ENCODE data around the gene MYO10. TPM values are rescaled to one million over a fixed set of nuclear protein-coding genes. Genes with fewer than 3 reads are reported as not detected.

Gene MYO10
- total RNA-seq, 1 experiment from 2014 or later = 71.9 TPM

DNA sequence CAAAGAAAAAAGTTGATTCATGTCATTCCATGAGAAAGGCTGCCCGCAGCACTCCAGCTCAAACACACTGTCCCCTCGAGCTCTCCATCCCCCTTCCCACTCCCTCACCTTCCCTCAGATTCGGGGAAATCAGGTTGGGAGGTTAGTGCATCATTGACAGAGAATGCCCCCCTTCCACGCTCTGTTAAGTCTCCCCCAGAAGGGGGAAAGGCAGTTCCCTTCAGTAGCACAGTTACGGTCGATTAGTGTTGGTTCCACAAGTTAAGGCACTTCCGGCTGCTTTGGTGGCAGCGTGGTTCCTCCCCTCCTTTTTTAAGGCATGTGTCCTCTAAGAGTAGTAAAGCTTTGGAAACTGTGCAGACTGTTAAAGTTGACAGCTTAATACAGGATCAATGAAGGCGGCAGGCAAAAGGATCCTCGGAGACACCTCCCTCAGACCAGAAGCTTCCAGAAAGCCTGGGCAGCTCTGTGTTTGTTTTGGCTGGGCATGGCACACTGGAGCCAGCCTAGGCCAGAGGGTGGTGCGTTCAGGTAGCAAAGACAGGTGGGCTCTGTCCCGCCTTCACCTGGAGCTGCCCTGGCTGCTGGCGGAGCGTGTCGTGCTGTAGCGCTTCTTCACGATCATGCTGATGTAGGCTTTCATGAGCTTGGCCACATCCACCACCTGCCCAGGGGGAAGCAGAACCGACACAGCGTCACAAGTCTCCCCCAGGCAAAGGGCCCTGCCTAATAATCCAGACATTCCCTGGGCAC is 269.8 kb downstream of the MYO10 start:
- ChIA-PET POLR2A (no interaction called here), CTCF (interaction anchor here (1.0 kb wide), 1 partner anchor 87 kb away, joined by 3 read pairs; no protein-coding TSS in a partner anchor)
- peaks cover 8% of the 10 kb centered on the region; the same call in 1 of the 2 replicates for H3K36me3 ChIP-seq (ENCODE audit: control insufficient read depth, insufficient read depth, low read length)
- no peak overlapping the region for H3K4me3 ChIP-seq (ENCODE audit: low read depth in 2 of 2, low read length in 2 of 2)
- H3K27me3 ChIP-seq (ENCODE audit: control insufficient read depth, insufficient read depth, low read length) = no peaks in the 10 kb centered on the region
- H3K27ac ChIP-seq (ENCODE audit: low read length) = no peak overlapping the region
- BruUV-seq (replicated peaks) = no TSS peak
- in situ Hi-C loops (cut with HindIII; ENCODE audit: low pct_unique_long_range_greater_than_20kb, low sequenced_read_pairs) (no loop called here), intact Hi-C loops (cut with micrococcal nuclease; ENCODE audit: unreplicated experiment) (no loop called here)
- no peaks in the 10 kb centered on the region for H3K9me3 ChIP-seq (ENCODE audit: control insufficient read depth, insufficient read depth, low read depth, low read length)
- no peak for DNase-seq (ENCODE audit: low read depth, low spot score)
- peak; percentile 31 for ATAC-seq
- no peaks in the 10 kb centered on the region for H3K4me1 ChIP-seq (ENCODE audit: control insufficient read depth, insufficient read depth, low read length)
- TF ChIP-seq, protein P1, sequence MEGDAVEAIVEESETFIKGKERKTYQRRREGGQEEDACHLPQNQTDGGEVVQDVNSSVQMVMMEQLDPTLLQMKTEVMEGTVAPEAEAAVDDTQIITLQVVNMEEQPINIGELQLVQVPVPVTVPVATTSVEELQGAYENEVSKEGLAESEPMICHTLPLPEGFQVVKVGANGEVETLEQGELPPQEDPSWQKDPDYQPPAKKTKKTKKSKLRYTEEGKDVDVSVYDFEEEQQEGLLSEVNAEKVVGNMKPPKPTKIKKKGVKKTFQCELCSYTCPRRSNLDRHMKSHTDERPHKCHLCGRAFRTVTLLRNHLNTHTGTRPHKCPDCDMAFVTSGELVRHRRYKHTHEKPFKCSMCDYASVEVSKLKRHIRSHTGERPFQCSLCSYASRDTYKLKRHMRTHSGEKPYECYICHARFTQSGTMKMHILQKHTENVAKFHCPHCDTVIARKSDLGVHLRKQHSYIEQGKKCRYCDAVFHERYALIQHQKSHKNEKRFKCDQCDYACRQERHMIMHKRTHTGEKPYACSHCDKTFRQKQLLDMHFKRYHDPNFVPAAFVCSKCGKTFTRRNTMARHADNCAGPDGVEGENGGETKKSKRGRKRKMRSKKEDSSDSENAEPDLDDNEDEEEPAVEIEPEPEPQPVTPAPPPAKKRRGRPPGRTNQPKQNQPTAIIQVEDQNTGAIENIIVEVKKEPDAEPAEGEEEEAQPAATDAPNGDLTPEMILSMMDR (IDR thresholded peaks at IDR 0.05) = no peak
- TF ChIP-seq SIN3A (IDR thresholded peaks at IDR 0.05; ENCODE audit: borderline replicate concordance, insufficient read depth, low read depth, low read length) (no peak), POLR2AphosphoS5 (IDR thresholded peaks at IDR 0.05; ENCODE audit: low read depth, low read length) (no peak), TCF7L2 (IDR thresholded peaks at IDR 0.05; ENCODE audit: low read depth, low read length) (no peak)
- TF ChIP-seq, protein P2, sequence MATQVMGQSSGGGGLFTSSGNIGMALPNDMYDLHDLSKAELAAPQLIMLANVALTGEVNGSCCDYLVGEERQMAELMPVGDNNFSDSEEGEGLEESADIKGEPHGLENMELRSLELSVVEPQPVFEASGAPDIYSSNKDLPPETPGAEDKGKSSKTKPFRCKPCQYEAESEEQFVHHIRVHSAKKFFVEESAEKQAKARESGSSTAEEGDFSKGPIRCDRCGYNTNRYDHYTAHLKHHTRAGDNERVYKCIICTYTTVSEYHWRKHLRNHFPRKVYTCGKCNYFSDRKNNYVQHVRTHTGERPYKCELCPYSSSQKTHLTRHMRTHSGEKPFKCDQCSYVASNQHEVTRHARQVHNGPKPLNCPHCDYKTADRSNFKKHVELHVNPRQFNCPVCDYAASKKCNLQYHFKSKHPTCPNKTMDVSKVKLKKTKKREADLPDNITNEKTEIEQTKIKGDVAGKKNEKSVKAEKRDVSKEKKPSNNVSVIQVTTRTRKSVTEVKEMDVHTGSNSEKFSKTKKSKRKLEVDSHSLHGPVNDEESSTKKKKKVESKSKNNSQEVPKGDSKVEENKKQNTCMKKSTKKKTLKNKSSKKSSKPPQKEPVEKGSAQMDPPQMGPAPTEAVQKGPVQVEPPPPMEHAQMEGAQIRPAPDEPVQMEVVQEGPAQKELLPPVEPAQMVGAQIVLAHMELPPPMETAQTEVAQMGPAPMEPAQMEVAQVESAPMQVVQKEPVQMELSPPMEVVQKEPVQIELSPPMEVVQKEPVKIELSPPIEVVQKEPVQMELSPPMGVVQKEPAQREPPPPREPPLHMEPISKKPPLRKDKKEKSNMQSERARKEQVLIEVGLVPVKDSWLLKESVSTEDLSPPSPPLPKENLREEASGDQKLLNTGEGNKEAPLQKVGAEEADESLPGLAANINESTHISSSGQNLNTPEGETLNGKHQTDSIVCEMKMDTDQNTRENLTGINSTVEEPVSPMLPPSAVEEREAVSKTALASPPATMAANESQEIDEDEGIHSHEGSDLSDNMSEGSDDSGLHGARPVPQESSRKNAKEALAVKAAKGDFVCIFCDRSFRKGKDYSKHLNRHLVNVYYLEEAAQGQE (IDR thresholded peaks at IDR 0.05; ENCODE audit: insufficient read depth in 1 of 2, low read depth in 2 of 2, low read length in 1 of 2) = no peak

DNA sequence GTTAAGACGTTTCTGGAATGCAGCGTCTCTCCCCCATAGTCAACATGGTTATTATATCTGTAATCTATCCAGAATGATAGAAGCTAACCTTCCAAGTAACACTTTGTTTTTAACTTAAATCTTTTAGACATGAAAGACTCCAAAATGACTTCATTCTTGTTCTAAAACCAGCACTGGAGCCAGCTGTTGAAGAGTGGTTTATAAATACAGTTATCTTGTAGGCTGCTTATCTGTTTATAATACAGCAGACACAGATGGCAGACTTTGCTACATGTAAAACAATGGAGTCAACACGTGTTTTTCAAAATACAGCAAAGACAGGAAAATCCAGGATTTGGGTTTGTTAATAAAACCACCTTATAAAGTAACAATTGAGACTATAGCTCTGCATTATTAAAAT is 270.5 kb downstream of the MYO10 start:
- TSS peak; percentile 87 for BruUV-seq (replicated peaks)
- Histone ChIP-seq H3K36me3 (ENCODE audit: control insufficient read depth, insufficient read depth, low read length) (peaks cover 6% of the 10 kb centered on the region; the same call in 1 of the 2 replicates), H3K27ac (ENCODE audit: low read length) (no peak overlapping the region), H3K4me3 (ENCODE audit: low read depth in 2 of 2, low read length in 2 of 2) (no peak overlapping the region), H3K27me3 (ENCODE audit: control insufficient read depth, insufficient read depth, low read length) (no peaks in the 10 kb centered on the region), H3K9me3 (ENCODE audit: control insufficient read depth, insufficient read depth, low read depth, low read length) (no peaks in the 10 kb centered on the region), H3K4me1 (ENCODE audit: control insufficient read depth, insufficient read depth, low read length) (no peaks in the 10 kb centered on the region)
- intact Hi-C loops (cut with micrococcal nuclease; ENCODE audit: unreplicated experiment) (no loop called here), in situ Hi-C loops (cut with HindIII; ENCODE audit: low pct_unique_long_range_greater_than_20kb, low sequenced_read_pairs) (no loop called here)
- TF ChIP-seq, protein P2 (IDR thresholded peaks at IDR 0.05; ENCODE audit: insufficient read depth in 1 of 2, low read depth in 2 of 2, low read length in 1 of 2) = no peak
- TF ChIP-seq POLR2AphosphoS5 (IDR thresholded peaks at IDR 0.05; ENCODE audit: low read depth, low read length) (no peak), SIN3A (IDR thresholded peaks at IDR 0.05; ENCODE audit: borderline replicate concordance, insufficient read depth, low read depth, low read length) (no peak), TCF7L2 (IDR thresholded peaks at IDR 0.05; ENCODE audit: low read depth, low read length) (no peak)
- TF ChIP-seq, protein P1 (IDR thresholded peaks at IDR 0.05) = no peak
- no peak for DNase-seq (ENCODE audit: low read depth, low spot score)
- CTCF ChIA-PET = no interaction called here
- POLR2A ChIA-PET = no interaction called here
- ATAC-seq = no peak

All from Panc1 (cell line).